ENCODE data around the gene FBXO48. TPM values are rescaled to one million over a fixed set of nuclear protein-coding genes. Genes with fewer than 3 reads are reported as not detected.
"Not testable (repeated sequence)": the region's sequence is repeated elsewhere in the genome, so short reads cannot be mapped to it uniquely, and the experiment has no call there.

The FBXO48 gene
- polyA plus RNA-seq, 1 donor (not counting 4 experiments of a cell fraction or from before 2014, with no cell fraction given), result 1.9 TPM

DNA sequence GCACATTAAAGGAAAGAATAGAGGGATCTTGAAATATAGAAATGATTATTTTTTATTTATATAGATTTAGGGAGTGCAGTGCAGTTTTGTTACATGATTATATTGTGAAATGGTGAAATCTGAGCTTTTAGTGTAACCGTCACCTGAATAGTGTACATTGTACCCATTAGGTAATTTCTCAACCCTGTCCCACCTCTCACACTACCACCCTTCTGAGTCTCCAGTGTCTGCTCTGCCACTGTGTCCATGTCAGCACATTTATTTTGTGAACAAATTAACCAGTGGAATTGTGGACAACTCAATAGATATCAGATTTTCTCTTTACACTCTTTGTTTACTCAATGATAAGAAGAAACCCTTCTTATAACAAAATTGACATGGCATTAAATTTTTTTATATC lies 24.5 kb upstream of the FBXO48 start:
- Histone ChIP-seq H3K4me1 (ENCODE audit: control insufficient read depth, extremely low read depth, insufficient read depth, low read length) (no peaks in the 10 kb centered on the region), H2AFZ (ENCODE audit: control insufficient read depth, low read length) (no peak overlapping the region), H3K27me3 (ENCODE audit: control insufficient read depth, extremely low read depth, insufficient read depth, low read length) (no peaks in the 10 kb centered on the region), H4K20me1 (ENCODE audit: control insufficient read depth, extremely low read depth, insufficient read depth, low read length) (no peaks in the 10 kb centered on the region), H3K9me1 (ENCODE audit: control insufficient read depth, extremely low read depth, insufficient read depth, low read length) (no peaks in the 10 kb centered on the region), H3K36me3 (ENCODE audit: control insufficient read depth in 2 of 2, extremely low read depth in 1 of 2, insufficient read depth in 2 of 2, low read length in 2 of 2) (no peaks in the 10 kb centered on the region), H3K4me2 (ENCODE audit: control insufficient read depth, extremely low read depth, insufficient read depth, low read depth, low read length) (no peak overlapping the region), H3K9me3 (ENCODE audit: control insufficient read depth, low read depth, low read length) (no peaks in the 10 kb centered on the region), H3K4me3 (ENCODE audit: control insufficient read depth in 2 of 3, extremely low read depth in 1 of 3, insufficient read depth in 2 of 3, low read depth in 1 of 3, low read length in 3 of 3) (no peak overlapping the region), H3K79me2 (ENCODE audit: control insufficient read depth, insufficient read depth, low read length) (no peaks in the 10 kb centered on the region), H3K27ac (ENCODE audit: control insufficient read depth, insufficient read depth, low read length) (no peak overlapping the region), H3K9ac (ENCODE audit: control insufficient read depth, extremely low read depth, insufficient read depth, low read length) (no peak overlapping the region)
- TF ChIP-seq EZH2 (IDR thresholded peaks at IDR 0.05; ENCODE audit: low read length), result no peak
- TF ChIP-seq CTCF (optimal IDR thresholded peaks at IDR 0.05 in 1 of 3, IDR thresholded peaks at IDR 0.05 in 1 of 3, conservative IDR thresholded peaks at IDR 0.05 in 1 of 3; ENCODE audit: extremely low read depth in 1 of 3, insufficient read depth in 2 of 3, low read length in 3 of 3), result no peak
- FAIRE-seq, result no peak
- dilution Hi-C loops (cut with MboI; ENCODE audit: extremely low pct_ligation_motif_present, low sequenced_read_pairs), result no loop called here
- DNase-seq (ENCODE audit: low read depth, low spot score), result no peak

GRCh38 chr2:68489282-68489681 lies 22.2 kb upstream of the FBXO48 start:
- H3K9ac ChIP-seq (ENCODE audit: control insufficient read depth, extremely low read depth, insufficient read depth, low read length), result no peak overlapping the region
- dilution Hi-C loops (cut with MboI; ENCODE audit: extremely low pct_ligation_motif_present, low sequenced_read_pairs), result no loop called here
- no peak for TF ChIP-seq CTCF (optimal IDR thresholded peaks at IDR 0.05 in 1 of 3, IDR thresholded peaks at IDR 0.05 in 1 of 3, conservative IDR thresholded peaks at IDR 0.05 in 1 of 3; ENCODE audit: extremely low read depth in 1 of 3, insufficient read depth in 2 of 3, low read length in 3 of 3)
- no peak for TF ChIP-seq EZH2 (IDR thresholded peaks at IDR 0.05; ENCODE audit: low read length)

DNA sequence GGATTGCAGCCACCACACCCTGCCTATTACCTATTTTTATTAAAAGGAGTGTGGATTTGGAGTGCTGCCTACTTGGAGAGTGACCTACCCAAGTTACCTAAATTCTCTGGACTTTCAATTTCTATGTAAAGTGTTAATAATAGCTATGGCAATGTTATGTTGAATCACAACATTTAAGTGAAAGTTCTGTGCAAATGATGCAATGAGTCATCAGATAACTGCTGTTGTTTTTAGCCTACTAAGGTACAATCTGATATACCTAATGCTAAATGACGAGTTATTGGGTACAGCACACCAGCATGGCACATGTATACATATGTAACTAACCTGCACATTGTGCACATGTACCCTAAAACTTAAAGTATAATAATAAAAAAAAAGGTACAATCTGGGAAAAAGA lies 21.5 kb upstream of the FBXO48 start:
- H4K20me1 ChIP-seq (ENCODE audit: control insufficient read depth, extremely low read depth, insufficient read depth, low read length); dilution Hi-C loops (cut with MboI; ENCODE audit: extremely low pct_ligation_motif_present, low sequenced_read_pairs); H2AFZ ChIP-seq (ENCODE audit: control insufficient read depth, low read length); FAIRE-seq; H3K4me3 ChIP-seq (ENCODE audit: control insufficient read depth in 2 of 3, extremely low read depth in 1 of 3, insufficient read depth in 2 of 3, low read depth in 1 of 3, low read length in 3 of 3); H3K79me2 ChIP-seq (ENCODE audit: control insufficient read depth, insufficient read depth, low read length); H3K9me3 ChIP-seq (ENCODE audit: control insufficient read depth, low read depth, low read length); H3K4me1 ChIP-seq (ENCODE audit: control insufficient read depth, extremely low read depth, insufficient read depth, low read length); H3K27ac ChIP-seq (ENCODE audit: control insufficient read depth, insufficient read depth, low read length); DNase-seq (ENCODE audit: low read depth, low spot score); H3K9me1 ChIP-seq (ENCODE audit: control insufficient read depth, extremely low read depth, insufficient read depth, low read length); H3K4me2 ChIP-seq (ENCODE audit: control insufficient read depth, extremely low read depth, insufficient read depth, low read depth, low read length); H3K9ac ChIP-seq (ENCODE audit: control insufficient read depth, extremely low read depth, insufficient read depth, low read length); H3K36me3 ChIP-seq (ENCODE audit: control insufficient read depth in 2 of 2, extremely low read depth in 1 of 2, insufficient read depth in 2 of 2, low read length in 2 of 2); H3K27me3 ChIP-seq (ENCODE audit: control insufficient read depth, extremely low read depth, insufficient read depth, low read length): not testable (repeated sequence)

More at GRCh38 chr2:68489282-68489681, 22.2 kb upstream of the FBXO48 start:
- Histone ChIP-seq H3K4me2 (ENCODE audit: control insufficient read depth, extremely low read depth, insufficient read depth, low read depth, low read length) (no peak overlapping the region), H3K9me1 (ENCODE audit: control insufficient read depth, extremely low read depth, insufficient read depth, low read length) (no peaks in the 10 kb centered on the region), H3K4me1 (ENCODE audit: control insufficient read depth, extremely low read depth, insufficient read depth, low read length) (no peaks in the 10 kb centered on the region), H3K9me3 (ENCODE audit: control insufficient read depth, low read depth, low read length) (no peaks in the 10 kb centered on the region), H3K4me3 (ENCODE audit: control insufficient read depth in 2 of 3, extremely low read depth in 1 of 3, insufficient read depth in 2 of 3, low read depth in 1 of 3, low read length in 3 of 3) (no peak overlapping the region), H2AFZ (ENCODE audit: control insufficient read depth, low read length) (no peak overlapping the region), H3K27me3 (ENCODE audit: control insufficient read depth, extremely low read depth, insufficient read depth, low read length) (no peaks in the 10 kb centered on the region), H3K79me2 (ENCODE audit: control insufficient read depth, insufficient read depth, low read length) (no peaks in the 10 kb centered on the region), H4K20me1 (ENCODE audit: control insufficient read depth, extremely low read depth, insufficient read depth, low read length) (no peaks in the 10 kb centered on the region), H3K36me3 (ENCODE audit: control insufficient read depth in 2 of 2, extremely low read depth in 1 of 2, insufficient read depth in 2 of 2, low read length in 2 of 2) (no peaks in the 10 kb centered on the region), H3K27ac (ENCODE audit: control insufficient read depth, insufficient read depth, low read length) (no peak overlapping the region)
- FAIRE-seq (no peak), DNase-seq (ENCODE audit: low read depth, low spot score) (no peak)
